SH-SY5Y (cell line): ENCODE data around the gene CHCT1.

Source experiments
- GATA2 ChIP-seq: IDR thresholded peaks from 2 replicates; pipeline ENCODE4 v1.6.1; 2011; ENCODE audit warnings: mild to moderate bottlenecking, low read depth, low read length
- GATA3 ChIP-seq: IDR thresholded peaks from 2 replicates; pipeline ENCODE4 v1.6.1; 2011; ENCODE audit warnings: low read depth, mild to moderate bottlenecking, low read length, moderate library complexity

- TF ChIP-seq GATA3, result no peak
- TF ChIP-seq GATA2, result peak; percentile 56; the same call in 1 of the 2 replicates
These were observed 30.0 kb upstream of the CHCT1 start, which contains the start of gene USP32 for GRCh38 chr17:60392042-60392844.
